ENCODE results near the gene MYRFL.

MYRFL gene

DNA sequence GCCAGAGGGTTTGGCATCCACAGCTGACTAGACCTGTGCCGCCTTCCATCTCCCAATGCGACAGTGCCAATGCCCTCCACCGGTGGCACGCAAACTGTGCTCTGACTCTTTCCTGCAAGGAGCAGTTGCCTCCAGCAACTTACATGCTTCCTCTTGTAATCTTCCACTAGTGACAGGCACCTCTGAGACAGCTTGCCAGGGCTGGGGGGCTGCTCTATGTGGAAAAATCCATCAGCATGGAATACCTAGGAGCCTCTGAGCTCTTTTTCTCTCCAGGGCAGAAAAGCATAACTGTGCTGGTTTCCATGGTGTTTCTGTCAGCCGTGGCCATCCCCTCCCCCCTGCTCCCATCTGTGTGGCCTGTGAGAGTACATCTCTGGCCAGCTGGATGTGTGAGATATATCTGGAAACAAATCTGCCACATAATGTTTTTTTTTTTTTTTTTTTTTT, 110.6 kb downstream of the MYRFL start:
- no peak for DNase-seq

DNA sequence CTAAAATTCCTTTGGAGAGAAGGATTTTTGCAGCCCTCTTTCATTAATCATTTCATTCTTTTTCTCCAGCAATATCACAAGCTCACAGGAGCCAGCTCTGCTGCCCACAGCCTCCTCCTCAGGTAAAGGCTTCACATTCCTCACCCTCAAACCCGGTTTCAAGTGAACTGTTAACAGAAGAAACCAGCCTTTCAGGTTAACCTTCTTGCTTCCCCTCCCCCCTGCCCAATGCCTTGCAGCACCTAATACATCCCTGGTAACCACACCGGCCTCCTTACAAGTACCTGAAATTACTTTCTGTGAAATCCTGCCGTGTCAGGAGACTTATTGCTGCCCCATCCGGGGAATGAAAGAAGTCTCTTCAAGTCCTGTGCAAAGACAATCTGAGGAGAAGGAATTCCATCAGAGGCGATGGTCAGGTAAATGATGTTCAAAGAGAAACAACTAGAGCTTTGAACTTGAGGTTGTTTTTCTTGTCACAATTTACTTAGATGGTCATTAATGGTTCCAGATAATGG, 111.2 kb downstream of the MYRFL start:
- no peak for DNase-seq

DNA sequence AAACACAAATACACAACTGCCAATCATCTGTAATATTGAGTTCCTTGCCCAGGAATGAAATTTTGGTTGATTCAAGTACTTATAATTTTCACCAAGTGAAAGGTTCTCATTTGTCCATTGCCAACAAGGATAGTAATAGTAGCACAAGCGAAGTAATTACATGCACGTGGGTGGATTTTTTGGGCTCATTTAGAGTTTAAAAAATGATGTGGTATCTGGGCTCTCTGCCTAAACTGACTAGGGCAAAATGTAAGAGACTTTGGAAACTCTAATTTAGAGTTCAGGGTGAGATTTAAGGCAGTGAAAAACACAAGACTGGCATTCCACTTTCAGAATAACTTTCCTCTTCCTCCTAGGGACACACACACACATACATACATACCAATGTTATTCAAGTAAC, 111.7 kb downstream of the MYRFL start:
- no peak for DNase-seq

DNA sequence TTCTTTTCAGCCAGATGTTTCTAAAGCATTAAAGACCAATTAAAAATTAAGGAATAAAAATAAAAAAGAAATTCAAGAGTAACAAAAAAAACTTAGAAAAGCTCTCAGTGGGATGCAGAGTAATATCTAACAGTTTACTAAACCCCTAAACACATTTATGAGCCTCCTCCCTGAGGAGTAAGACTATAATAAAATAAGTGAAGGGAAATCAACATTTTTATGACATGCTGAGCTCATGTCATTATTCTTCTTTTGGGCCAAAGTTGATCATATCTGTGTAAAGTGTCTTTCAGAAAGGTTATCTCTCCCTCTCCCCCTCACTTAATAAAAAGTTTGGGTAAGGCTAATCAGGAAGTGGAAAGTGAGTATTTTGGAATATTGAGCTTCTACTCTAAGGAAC, 122.1 kb downstream of the MYRFL start:
- DNase-seq, result no peak

DNA sequence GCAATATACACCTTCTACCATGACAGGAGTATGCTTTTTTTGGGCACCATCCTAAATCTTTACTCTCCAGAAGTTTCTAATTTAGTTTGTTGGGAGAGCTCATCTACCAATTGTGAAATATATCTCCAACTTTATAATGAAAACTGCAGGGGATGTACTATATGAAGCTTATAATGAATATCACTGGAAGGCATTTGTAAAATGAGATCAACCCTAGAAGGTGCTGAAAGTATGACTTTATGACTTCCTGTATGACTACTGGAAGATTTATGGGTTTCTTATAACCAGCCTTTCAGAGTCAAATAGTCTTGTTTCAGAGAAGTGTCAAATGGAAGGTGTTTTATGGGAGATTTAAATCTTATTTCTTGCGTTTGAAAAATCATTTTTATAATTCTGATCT, 122.9 kb downstream of the MYRFL start:
- no peak for DNase-seq

DNA sequence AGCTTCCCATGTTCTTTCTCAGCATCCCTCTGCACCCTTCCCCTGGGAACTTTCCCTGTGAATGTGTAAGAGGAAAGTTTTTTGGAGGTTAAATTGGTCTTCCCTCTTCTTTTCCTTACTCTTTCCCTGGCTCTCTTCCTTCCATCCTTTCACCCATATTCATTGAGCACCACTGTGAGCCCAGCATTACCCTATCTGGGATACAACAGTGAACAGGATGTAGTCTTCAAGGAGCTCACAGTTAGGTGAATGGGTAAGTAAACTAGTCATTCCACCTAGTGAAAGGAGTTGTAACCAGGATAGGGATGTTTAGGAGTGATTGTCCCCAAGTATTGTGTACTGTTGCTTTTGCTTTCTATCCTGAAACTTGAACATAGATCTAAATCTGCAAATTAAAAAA, 123.8 kb downstream of the MYRFL start:
- no peak for DNase-seq

DNA sequence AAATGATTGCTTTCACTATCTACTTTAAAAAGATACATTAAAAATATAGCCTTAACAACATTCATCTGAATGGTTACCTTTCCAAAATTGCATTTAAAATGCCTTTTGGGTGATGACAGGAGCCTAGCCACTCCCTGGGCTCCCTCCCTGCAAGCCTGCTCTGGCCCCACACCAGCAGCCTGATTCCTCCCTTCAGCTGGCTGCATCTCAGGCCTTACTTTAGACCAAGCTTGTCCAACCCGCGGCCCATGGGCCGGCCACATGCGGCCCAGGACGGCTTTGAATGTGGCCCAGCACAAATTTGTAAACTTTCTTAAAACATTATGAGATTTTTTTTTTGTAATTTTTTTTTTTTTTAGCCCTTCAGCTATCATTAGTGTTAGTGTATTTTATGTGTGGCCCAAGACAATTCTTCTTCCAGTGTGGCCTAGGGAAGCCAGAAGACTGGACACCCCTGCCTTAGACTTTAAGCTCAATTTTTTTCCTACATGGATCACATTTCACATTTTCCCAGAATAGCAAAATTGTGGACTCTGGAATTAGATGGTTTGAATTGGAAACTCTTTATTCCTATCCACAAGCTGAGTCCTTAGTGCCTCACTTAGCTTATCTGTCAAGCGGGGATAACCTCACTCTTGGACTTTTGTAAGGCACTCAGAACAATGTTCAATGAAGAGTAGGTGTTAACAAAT, 124.4 kb downstream of the MYRFL start:
- DNase-seq, result no peak

DNA sequence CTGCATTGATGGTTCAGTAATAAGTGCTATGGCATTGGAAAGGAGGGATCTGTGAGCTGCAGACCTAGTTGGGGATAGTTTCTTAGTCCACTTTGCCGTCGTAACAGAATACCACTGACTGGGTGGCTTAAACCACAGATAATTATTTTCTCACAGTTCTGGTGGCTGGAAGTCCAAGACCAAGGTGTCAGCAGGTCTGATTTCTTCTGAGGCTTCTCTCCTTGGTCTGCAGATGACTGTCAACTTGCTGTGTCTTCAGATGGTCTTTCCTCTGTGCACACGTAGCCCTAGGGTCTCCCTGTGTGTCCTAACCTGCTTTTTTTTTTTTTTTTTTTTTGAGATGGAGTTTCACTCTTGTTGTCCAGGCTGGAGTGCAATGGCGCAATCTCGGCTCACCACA, 126.1 kb downstream of the MYRFL start:
- DNase-seq, result no peak

DNA sequence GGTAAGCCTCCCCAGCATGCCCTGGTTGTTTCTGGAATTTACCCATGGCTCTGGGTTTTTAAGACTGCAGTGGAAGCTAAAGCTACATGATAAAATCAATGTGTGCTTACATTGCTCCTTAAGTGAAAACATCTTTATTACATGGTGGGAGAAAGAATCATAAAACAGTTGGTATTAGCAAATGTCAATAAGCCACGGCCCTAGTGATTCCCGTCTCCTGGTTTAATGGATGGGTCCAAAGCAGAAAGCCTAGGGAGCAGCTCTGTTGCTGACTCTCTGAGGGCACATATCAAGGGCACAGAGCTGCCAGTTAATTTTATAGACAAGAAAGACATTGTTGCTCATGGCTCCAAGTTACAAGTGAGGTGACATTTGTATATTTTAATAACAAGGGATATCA, 127.9 kb downstream of the MYRFL start:
- DNase-seq, result no peak

DNA sequence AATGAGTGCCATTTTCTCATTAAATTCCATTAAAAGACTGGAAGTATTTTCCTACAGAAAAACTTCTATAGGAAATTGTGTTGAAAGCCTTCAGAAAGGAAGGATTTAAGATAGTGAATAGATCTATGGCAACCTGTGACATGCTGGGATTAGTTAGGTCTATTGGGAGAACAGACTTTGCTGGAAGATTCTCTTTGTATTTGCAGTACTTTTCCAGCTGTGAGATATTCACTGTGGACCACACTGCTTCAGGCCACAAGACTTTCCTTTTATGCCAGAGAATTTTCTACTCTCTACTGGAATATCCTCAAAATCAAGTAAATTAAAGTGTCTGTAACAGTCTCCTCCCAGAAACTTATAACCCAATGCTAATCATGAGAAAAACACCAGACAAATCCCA, 136.2 kb downstream of the MYRFL start:
- DNase-seq, result no peak

DNA sequence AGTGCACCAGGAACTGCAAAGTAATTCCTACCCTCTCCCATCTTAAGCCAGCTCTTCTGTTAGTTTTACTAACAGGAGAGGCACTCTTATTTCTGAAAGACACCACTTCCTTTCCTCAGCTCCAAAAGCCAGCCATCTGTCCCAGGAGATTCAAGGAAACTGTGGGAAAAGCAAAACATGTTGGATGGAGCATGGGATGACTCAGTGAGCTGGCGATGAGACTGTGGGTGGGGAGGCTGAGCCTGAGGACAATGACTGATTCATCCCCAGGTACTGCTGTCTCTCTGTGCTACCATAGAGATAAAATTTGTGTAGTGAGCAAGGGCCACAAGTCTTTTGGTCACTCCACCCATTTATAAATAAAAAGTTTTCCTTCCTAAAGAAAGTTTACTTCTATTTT, 141.4 kb downstream of the MYRFL start:
- no peak for DNase-seq

DNA sequence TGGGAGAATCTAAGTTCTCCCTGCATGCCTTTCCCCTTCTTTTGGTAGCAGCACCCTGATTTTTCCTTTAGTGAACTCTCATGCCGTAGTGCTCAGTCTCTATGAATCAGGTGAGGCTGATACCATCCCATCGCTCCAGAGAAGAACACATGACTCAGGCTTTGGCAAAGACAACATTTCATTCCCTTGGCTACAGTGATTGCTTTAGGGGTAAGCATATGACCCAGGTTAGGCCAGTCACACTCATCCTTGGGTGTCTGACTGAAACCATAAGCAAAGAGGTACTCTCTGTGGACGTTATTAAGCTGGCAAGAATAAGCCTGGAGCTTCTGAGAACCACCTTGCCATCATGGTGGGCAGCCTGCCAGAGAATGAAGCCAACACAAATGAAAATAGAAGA, 141.8 kb downstream of the MYRFL start:
- DNase-seq, result no peak

DNA sequence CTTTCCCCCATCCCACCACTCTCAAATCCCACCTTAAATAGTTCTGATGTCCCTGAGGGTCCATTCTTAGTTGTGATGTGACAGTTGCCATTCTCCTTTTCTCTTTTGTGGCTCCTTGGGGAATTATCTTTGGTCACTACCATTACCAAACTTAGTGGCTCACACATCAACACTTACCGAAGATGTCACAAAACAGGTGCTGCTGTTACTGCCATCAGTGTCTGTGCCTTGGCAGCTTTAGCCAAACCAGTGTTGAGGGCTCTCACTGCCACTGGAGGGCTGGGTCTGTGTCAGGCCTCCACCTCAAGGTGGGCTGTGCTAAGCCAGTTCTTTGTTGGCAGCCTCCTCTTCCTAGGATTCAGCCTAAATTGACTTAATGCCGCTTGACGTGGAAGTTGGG, 144.0 kb downstream of the MYRFL start:
- DNase-seq, result no peak

DNA sequence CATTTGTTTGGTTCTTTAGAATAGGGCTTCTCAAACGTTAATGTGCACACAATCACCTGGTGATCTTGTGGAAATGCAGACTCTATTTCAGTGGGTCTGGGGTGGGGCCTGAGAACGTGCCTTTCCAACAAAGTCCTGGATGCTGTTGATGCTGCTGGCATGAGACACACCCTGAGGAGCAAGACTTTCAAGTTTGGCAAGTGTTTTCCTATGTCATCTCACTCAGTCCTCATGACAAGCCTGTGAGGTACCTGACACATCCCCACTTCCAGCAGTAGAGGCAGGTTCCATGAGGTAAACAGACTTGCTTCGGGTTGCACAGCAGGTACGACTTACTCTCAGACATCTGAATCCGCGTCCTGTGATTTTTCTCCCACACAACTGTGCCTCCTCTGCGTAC, 147.1 kb downstream of the MYRFL start:
- DNase-seq, result no peak

DNA sequence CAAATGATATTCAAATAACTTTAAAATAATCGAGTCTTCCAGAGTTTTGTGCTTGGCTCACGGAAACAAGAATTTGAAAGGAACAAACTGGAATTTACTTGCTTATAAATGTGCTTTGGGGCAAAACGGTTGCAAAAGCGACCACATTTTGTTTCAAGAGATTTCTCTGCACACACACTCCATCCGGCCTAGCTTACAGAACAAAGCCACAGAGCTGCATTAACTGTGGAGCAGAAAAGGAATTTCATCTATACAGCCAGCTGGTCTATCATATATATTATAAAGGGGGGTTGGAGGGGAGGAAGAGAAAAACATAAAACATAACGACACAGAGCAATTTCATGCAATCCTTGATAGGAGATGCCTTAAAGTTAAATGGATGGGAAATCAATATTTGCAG, 153.0 kb downstream of the MYRFL start:
- no peak for DNase-seq

DNA sequence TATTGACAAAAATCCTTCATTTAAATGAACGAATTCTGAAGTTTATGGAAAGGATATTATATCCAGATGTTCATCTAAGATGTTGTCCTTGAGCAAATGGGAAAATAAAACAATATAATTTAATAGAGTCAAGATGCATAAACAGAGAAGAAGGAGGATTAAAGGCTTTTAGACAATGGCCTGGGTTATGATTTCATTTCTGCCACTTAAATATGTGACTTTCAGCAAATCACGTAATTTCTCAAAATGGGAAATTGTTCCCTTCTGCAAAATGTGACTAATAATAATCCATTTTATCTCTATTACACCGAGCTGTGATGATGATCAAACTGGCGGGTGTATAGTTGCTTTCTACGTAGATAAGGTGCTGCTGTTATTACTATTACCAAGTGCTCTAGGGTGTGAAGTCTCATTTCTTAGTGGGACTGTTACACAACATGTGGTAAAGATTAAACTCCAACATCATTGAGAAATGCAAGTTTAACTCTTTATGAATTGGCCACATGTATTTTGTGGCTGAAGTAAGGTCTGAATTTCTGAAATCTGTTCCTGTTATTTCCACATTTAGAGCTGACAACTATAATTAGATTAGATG, 157.0 kb downstream of the MYRFL start:
- DNase-seq, result no peak

DNA sequence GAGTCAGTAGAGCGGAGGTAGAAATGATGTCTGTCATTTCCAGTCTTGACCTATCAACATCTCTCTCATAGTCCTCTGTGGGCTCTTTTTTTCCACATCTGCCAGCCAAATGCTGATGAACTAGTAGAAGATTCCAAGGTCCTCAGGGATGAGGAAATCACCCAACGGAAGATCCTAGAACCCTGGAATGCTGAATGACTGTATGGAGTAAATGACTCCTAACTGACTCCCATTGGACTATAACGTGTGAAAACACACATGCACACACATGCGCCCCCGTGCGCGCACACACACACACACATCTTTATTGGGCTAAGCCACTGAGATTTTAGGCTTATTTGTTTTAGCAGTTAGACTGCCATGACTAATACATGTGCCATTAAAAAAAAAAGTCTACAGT, 159.2 kb downstream of the MYRFL start:
- no peak for DNase-seq

DNA sequence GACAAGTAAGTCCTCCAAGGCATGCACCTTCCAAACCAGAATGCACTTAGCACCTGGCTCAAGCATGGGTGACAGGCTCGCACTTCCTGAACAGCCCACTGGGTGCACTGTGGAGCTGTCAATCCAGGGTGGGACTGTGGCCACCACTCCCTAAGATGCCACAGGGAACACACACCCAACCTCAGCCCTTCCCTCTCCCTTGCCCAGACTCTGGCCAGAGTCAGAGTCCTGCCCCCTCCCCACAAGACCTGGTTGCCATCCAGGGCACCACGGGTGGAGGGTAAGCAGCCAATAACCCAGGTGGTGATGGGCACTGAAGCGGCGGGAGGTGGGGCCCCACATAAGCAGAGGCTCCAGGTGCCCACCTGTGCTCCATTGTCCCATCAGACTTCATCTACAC, 160.6 kb downstream of the MYRFL start:
- no peak for DNase-seq

DNA sequence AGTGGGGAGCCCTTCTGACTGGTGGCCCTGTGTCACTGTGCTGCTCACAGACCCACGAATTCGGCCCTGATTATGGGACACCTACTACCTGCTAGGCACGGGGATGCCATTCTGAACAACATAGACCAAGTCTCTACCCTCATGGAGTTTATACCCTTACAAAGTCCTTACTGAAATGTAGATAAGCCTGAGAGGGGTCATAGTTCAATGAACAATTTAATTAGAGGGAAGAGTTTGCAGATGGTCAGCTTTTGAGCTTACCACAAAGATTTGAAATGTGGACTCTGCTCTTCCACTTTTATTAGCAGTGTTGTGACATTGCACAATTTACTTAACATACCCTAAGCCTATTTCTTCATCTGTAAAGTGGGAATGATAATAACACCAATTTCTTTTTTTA, 161.1 kb downstream of the MYRFL start:
- DNase-seq, result no peak

DNA sequence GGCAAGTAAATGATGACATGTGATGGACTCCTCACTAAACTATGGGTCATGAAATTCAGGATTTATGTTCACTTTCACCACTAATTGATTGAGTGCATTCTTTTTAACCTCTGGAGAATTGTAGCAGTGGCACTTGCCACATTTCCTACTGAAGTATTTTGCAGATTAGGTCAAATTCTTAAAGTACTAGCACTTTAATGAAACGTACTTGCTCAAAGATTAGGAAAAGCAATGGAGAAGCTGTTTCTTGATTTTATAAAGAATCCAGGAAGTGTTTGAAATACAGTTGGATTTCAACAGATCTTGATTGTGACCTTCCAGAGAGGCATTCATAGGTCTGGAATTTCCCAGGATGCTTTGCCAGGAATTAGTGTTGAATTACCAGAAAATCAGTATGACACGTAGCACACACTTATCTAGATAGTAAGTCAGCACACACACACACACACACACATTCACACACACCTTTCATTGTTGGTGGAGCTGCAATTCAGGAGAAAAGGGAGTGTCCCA, 162.6 kb downstream of the MYRFL start:
- no peak for DNase-seq

DNA sequence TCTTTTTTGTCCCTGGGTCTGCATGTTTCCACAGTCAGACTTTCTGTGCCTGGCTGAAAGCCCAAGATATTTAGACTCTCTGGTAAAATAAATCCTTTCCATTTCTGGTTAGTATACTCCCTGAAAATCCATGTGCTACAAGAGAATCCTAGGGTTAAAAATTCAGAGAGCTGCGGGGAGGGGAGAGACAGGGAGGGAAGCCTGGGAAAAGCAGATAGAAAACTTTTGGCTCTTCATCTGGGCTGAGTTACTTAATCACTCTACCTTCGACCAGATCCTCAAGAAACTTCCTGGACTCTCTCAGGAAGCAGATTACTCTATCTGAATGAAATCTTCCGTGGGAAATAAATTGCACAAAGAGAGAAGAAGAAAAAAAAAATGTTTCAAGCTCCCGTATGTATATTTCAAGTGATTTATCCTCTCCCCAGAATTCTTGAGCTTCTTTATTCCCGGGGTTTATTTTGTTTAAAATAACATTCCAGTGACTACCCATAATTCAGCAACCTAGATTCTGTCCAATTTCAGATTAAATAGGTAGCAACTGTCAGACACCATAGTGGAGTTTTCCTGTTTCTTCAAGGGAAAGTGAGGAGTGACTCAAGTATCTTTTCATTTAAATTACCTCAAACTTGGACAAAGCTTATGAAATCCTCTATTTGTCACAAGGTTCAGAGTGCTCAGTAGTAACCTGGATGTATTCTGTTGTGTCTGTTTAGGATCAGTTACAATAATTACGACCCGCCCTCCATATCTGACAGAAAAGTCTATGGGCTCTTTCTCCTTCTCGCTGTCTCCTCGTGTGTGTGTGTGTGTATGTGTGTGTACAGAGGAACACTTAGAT, 163.7 kb downstream of the MYRFL start:
- no peak for DNase-seq

DNA sequence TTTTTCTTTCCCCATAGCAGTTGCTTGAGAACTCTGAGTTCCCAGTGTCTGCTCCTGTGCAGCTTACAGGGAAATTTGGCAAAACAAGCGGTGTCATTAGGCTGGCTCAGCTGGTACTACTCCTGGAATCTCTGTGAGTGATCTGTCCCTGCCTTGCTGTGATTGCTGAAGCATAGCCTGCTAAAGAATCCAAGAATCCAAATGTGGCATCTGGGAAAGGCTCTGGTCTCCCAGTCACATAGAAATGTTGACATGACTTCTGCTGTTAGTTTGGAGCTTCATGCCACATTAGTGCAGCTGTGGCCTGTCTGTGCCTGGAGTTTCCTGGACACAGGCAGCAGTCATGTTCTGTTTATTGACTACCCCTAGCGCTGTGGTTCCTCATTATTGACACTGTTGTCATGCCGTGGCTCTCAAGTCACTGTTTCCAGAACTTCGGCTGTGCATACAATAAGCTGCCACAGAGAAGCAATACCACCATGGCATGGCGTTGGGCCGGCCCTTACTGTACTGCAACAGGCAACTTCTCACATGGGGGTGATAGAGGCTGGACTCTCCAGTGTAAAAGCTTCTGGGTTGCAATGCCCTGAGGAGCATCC, 166.8 kb downstream of the MYRFL start:
- DNase-seq, result no peak

DNA sequence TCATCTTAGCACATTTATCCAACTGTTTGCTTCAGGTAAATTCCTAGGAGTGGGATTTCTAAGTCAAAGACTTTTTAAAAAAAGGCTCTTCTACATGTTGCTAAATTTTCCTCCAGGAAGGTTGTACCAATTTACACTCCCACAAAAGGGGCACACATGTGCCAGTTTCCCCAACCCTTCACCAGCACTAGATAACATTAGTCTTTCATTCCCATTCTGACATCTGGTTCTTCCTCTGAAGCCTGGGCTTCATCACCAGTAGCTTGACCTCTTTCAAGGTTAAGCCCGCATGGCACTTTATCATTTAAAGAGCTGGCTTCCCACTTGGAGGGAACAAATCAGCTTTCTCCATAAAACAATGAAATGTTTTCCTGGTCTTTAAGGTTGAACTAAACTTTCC, 168.4 kb downstream of the MYRFL start:
- no peak for DNase-seq
